HepG2 (cell line): Measurements from ENCODE around the gene OR8S1. TPM values are rescaled to one million over a fixed set of nuclear protein-coding genes. Genes with fewer than 3 reads are reported as not detected.

Experiments
- ATAC-seq: fragments of 200-7000 bp; cut with Tn5 transposase; 3 replicates; pipeline ENCODE4 v1.9.1; 2020; ENCODE audit warnings: mild to moderate bottlenecking, moderate library complexity
- BruUV-seq: library from RNA; stranded (reverse); fragments of 400-500 nt; replicated peaks from 2 replicates; lab custom pipeline; 2021; lab: Mats Ljungman, UMichigan
- CTCF ChIA-PET: fragments of 300-600 bp; formaldehyde crosslinking; extraction: SDS; loops from one replicate; lab custom pipeline; 2021; ENCODE audit warnings: low total read pairs, inconsistent platforms, low intra/inter-chr PET ratio; lab: Yijun Ruan, JAX
- POLR2A ChIA-PET: fragments of 350-600 bp; sonication (Branson Sonifier 250); formaldehyde crosslinking; loops from one replicate; lab custom pipeline; 2020; ENCODE audit warnings: antibody characterized with exemption, inconsistent platforms; lab: Yijun Ruan, JAX
- DNase-seq: peaks from one replicate; pipeline ENCODE4 v3.0.0-alpha.2; 2015; ENCODE audit warnings: low spot score
- FAIRE-seq: peaks from 3 replicates; lab custom pipeline; 2011; peaks lifted over from hg19 to GRCh38; lab: Jason Lieb, UNC
- H2AFZ ChIP-seq: one replicate; pipeline ENCODE4 v1.6.1; 2011; ENCODE audit warnings: low read length, inconsistent platforms
- H3K27ac ChIP-seq: fragments of 300-600 bp; 3 replicates; pipeline ENCODE4 v1.8.0; 2011; ENCODE audit warnings: mixed run types, mild to moderate bottlenecking, mixed read lengths, low read length, inconsistent platforms; ENCODE audit not compliant: insufficient read depth; ENCODE audit errors: extremely low read length
- H3K27me3 ChIP-seq, 2 experiments: fragments of 200-600 bp in 1 of 2; 2 replicates in 1 of 2; 3 replicates in 1 of 2; pipeline versions ENCODE4 v1.6.0 to v1.8.0; 2011; ENCODE audit warnings: low read length in 2 of 2, mild to moderate bottlenecking in 2 of 2, moderate library complexity in 2 of 2, inconsistent platforms in 1 of 2; ENCODE audit not compliant: insufficient read depth in 2 of 2, control insufficient read depth in 1 of 2
- H3K36me3 ChIP-seq, 2 experiments: fragments of 200-600 bp in 1 of 2; replicated peaks in 1 of 2; 2 replicates in 1 of 2; 3 replicates in 1 of 2; pipeline versions ENCODE4 v1.5.1 to v1.8.0; 2011; ENCODE audit warnings: low read length in 2 of 2, inconsistent platforms in 1 of 2; ENCODE audit not compliant: insufficient read depth in 2 of 2, control insufficient read depth in 1 of 2
- H3K4me1 ChIP-seq: 2 replicates; pipeline ENCODE4 v1.5.1; 2012; ENCODE audit warnings: low read length, inconsistent platforms; ENCODE audit not compliant: insufficient read depth
- H3K4me2 ChIP-seq: 2 replicates; pipeline ENCODE4 v1.6.0; 2011; ENCODE audit warnings: low read depth, low read length, inconsistent platforms
- H3K4me3 ChIP-seq, 3 experiments: fragments of 200-600 bp in 1 of 3; sonication (generic), shearing (Covaris generic) in 1 of 3; replicated peaks in 1 of 3; 2 replicates each; pipeline ENCODE4 v1.5.1; 2011 to 2016; ENCODE audit warnings: low read length in 3 of 3, inconsistent platforms in 2 of 3, low read depth in 2 of 3, mild to moderate bottlenecking in 2 of 3, control low read depth in 1 of 3, mixed read lengths in 1 of 3; ENCODE audit not compliant: insufficient read depth in 1 of 3
- H3K79me2 ChIP-seq: one replicate; pipeline ENCODE4 v1.6.1; 2011; ENCODE audit warnings: low read length, inconsistent platforms; ENCODE audit not compliant: insufficient read depth
- H3K9ac ChIP-seq: 2 replicates; pipeline ENCODE4 v1.6.0; 2011; ENCODE audit warnings: mild to moderate bottlenecking, low read depth, low read length, inconsistent platforms; ENCODE audit not compliant: insufficient read depth
- H3K9me3 ChIP-seq: 2 replicates; pipeline ENCODE4 v1.5.1; 2012; ENCODE audit warnings: mild to moderate bottlenecking, low read length
- H4K20me1 ChIP-seq: 2 replicates; pipeline ENCODE4 v1.6.0; 2011; ENCODE audit warnings: inconsistent platforms, mild to moderate bottlenecking, low read length, moderate library complexity; ENCODE audit not compliant: insufficient read depth
- HDAC2 ChIP-seq: sonication (generic); formaldehyde crosslinking; IDR thresholded peaks from 2 replicates; pipeline ENCODE4 v1.4.0; 2020; ENCODE audit warnings: missing genetic modification reagents
- NKX3-1 ChIP-seq: sonication (generic); formaldehyde crosslinking; IDR thresholded peaks from 2 replicates; pipeline ENCODE4 v1.5.0; 2020; ENCODE audit warnings: missing genetic modification reagents
- UBTF ChIP-seq: sonication (generic); formaldehyde crosslinking; IDR thresholded peaks from 2 replicates; pipeline ENCODE4 v1.4.0; 2020; ENCODE audit warnings: mild to moderate bottlenecking, missing genetic modification reagents
- ZBTB3 ChIP-seq: sonication (generic); formaldehyde crosslinking; IDR thresholded peaks from 2 replicates; pipeline ENCODE4 v1.4.0; 2020; ENCODE audit warnings: low read depth, mild to moderate bottlenecking, moderate library complexity, missing genetic modification reagents, borderline replicate concordance
- ZNF577 ChIP-seq: sonication (generic); formaldehyde crosslinking; IDR thresholded peaks from 2 replicates; pipeline ENCODE4 v1.4.0; 2020; ENCODE audit warnings: mild to moderate bottlenecking, low read depth, missing genetic modification reagents, borderline replicate concordance
- ZNF773 ChIP-seq: sonication (generic); formaldehyde crosslinking; IDR thresholded peaks from 2 replicates; pipeline ENCODE4 v1.4.0; 2020; ENCODE audit warnings: missing genetic modification reagents, borderline replicate concordance
- ZNF784 ChIP-seq: sonication (generic); formaldehyde crosslinking; IDR thresholded peaks from 2 replicates; pipeline ENCODE4 v1.5.1; 2020; ENCODE audit warnings: missing genetic modification reagents, mild to moderate bottlenecking, borderline replicate concordance
- WGBS: methylation state at CpG from one replicate; pipeline ENCODE4 v1.1.6; 2017; ENCODE audit warnings: low lambda C conversion rate; 5-methylcytosine and 5-hydroxymethylcytosine counted together
- in situ Hi-C: cut with HindIII; loops from 2 replicates; pipeline ENCODE4 v1.10.0; 2017; ENCODE audit warnings: low pct_unique_long_range_greater_than_20kb; ENCODE audit not compliant: extremely low pct_ligation_motif_present
- intact Hi-C: fragments of 100-400 bp; cut with micrococcal nuclease; formaldehyde crosslinking; loops from one replicate; pipeline ENCODE4 v1.10.0; 2022; ENCODE audit not compliant: unreplicated experiment
- polyA plus RNA-seq, 8 experiments: library from polyadenylated mRNA; depleted of rRNA in 3 of 8; stranded (reverse) in 7 of 8; unstranded in 1 of 8; fragments of >200 nt; fragmentation: Illumina TruSeq in 4 of 8; extraction: Trizol in 4 of 8; gene quantifications; 2 replicates each; pipeline versions ENCODE4 v1.2.1 to v1.2.3, GENCODE V29; 2011 to 2016; ENCODE audit warnings: low read depth in 4 of 8, missing spikeins in 1 of 8, mixed read lengths in 1 of 8; ENCODE audit not compliant: insufficient read depth in 1 of 8
- total RNA-seq, 5 experiments: library from RNA; depleted of rRNA; stranded (reverse); fragments of >200 nt; fragmentation: Illumina TruSeq; extraction: Trizol; gene quantifications; 2 replicates each; pipeline ENCODE4 v1.2.3, GENCODE V29; 2016; ENCODE audit warnings: low read depth in 1 of 5
- TF ChIP-seq, protein P1 (sequence below): sonication (generic); formaldehyde crosslinking; IDR thresholded peaks from 2 replicates; pipeline ENCODE4 v1.4.0; 2020; ENCODE audit warnings: mild to moderate bottlenecking, missing genetic modification reagents
- TF ChIP-seq, protein P2 (sequence below), 2 experiments: sonication (generic) in 1 of 2; formaldehyde crosslinking in 1 of 2; IDR thresholded peaks; 2 replicates each; pipeline versions ENCODE4 v1.4.0 to v1.6.1; 2016 to 2020; ENCODE audit warnings: borderline replicate concordance in 1 of 2, low read depth in 1 of 2, mild to moderate bottlenecking in 1 of 2, missing genetic modification reagents in 1 of 2
- TF ChIP-seq, protein P3 (sequence below): sonication (generic); formaldehyde crosslinking; IDR thresholded peaks from 2 replicates; pipeline ENCODE4 v1.5.0; 2020; ENCODE audit warnings: missing genetic modification reagents, mild to moderate bottlenecking, borderline replicate concordance

The OR8S1 gene
- total and polyA plus RNA-seq, 2 of the 13 experiments (the other 11 are each of a cell fraction or from before 2014, with no cell fraction given): not detected

DNA sequence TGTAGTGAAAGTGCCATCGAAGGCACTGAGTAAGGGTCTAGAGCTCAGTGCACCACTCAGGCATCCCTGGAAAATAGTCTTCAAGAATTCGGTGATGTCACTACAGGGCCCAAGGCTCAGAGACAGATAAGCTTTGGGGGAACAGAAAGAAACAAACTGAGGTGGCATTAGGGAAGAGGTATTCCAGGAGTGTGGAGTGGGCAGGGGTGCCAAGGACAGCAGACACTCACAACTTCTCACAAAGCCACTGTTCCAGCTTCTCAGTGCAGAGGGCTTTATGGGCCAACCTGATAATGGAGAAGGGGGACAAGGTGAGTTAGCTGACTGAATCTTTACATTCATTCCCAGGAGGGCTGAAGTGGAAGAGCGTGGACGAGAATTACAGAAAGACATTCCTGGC is 42.3 kb downstream of the OR8S1 start:
- Histone ChIP-seq H4K20me1 (no peaks in the 10 kb centered on the region), H3K36me3 (no peaks in the 10 kb centered on the region), H3K9me3 (no peaks in the 10 kb centered on the region), H3K27ac (no peak overlapping the region), H3K9ac (no peak overlapping the region), H3K27me3 (peaks cover 2 to 18% of the 10 kb centered on the region in 2 experiments; a peak in 2 of 5 replicates), H3K79me2 (no peaks in the 10 kb centered on the region), H3K4me3 (no peak overlapping the region), H3K4me1 (no peaks in the 10 kb centered on the region), H2AFZ (no peak overlapping the region), H3K4me2 (no peak overlapping the region)
- CTCF ChIA-PET: no interaction called here
- in situ Hi-C loops (no loop called here), intact Hi-C loops (no loop called here)
- DNase-seq: no peak
- POLR2A ChIA-PET: no interaction called here
- 1% methylated on average over 4 of the region's 4 CpGs for WGBS
- no peak for FAIRE-seq
- BruUV-seq: no TSS peak
- ATAC-seq: no peak
- TF ChIP-seq, protein P1, sequence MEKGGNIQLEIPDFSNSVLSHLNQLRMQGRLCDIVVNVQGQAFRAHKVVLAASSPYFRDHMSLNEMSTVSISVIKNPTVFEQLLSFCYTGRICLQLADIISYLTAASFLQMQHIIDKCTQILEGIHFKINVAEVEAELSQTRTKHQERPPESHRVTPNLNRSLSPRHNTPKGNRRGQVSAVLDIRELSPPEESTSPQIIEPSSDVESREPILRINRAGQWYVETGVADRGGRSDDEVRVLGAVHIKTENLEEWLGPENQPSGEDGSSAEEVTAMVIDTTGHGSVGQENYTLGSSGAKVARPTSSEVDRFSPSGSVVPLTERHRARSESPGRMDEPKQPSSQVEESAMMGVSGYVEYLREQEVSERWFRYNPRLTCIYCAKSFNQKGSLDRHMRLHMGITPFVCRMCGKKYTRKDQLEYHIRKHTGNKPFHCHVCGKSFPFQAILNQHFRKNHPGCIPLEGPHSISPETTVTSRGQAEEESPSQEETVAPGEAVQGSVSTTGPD: no peak
- TF ChIP-seq, protein P2, sequence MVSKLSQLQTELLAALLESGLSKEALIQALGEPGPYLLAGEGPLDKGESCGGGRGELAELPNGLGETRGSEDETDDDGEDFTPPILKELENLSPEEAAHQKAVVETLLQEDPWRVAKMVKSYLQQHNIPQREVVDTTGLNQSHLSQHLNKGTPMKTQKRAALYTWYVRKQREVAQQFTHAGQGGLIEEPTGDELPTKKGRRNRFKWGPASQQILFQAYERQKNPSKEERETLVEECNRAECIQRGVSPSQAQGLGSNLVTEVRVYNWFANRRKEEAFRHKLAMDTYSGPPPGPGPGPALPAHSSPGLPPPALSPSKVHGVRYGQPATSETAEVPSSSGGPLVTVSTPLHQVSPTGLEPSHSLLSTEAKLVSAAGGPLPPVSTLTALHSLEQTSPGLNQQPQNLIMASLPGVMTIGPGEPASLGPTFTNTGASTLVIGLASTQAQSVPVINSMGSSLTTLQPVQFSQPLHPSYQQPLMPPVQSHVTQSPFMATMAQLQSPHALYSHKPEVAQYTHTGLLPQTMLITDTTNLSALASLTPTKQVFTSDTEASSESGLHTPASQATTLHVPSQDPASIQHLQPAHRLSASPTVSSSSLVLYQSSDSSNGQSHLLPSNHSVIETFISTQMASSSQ (IDR thresholded peaks at IDR 0.05; ENCODE audit: low read depth): no peak
- TF ChIP-seq, protein P2 (CRISPR knock-in tag; IDR thresholded peaks at IDR 0.05; ENCODE audit: borderline replicate concordance): no peak
- no peak for TF ChIP-seq ZBTB3 (CRISPR knock-in tag)
- TF ChIP-seq ZNF577 (CRISPR knock-in tag): no peak
- TF ChIP-seq HDAC2: no peak
- no peak for TF ChIP-seq ZNF773 (CRISPR knock-in tag)
- TF ChIP-seq, protein P3, sequence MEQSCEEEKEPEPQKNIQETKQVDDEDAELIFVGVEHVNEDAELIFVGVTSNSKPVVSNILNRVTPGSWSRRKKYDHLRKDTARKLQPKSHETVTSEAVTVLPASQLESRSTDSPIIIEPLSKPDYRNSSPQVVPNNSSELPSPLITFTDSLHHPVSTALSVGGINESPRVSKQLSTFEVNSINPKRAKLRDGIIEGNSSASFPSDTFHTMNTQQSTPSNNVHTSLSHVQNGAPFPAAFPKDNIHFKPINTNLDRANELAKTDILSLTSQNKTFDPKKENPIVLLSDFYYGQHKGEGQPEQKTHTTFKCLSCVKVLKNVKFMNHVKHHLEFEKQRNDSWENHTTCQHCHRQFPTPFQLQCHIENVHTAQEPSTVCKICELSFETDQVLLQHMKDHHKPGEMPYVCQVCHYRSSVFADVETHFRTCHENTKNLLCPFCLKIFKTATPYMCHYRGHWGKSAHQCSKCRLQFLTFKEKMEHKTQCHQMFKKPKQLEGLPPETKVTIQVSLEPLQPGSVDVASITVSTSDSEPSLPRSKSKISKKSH (CRISPR knock-in tag): no peak
- no peak for TF ChIP-seq NKX3-1 (CRISPR knock-in tag)
- no peak for TF ChIP-seq ZNF784 (CRISPR knock-in tag)
- TF ChIP-seq UBTF: no peak
